Transverse colon (tissue), 4 donors: ENCODE measurements around the gene SLC3A2.
"Not testable (repeated sequence)": the region's sequence is repeated elsewhere in the genome, so short reads cannot be mapped to it uniquely, and the experiment has no call there.

ENCODE experiments used
- EP300 ChIP-seq: sonication (generic); formaldehyde crosslinking; IDR thresholded peaks from one replicate; pipeline ENCODE4 v1.6.1; 2017; ENCODE audit warnings: antibody characterized with exemption, low read depth
- POLR2A ChIP-seq: fragments of 450-650 bp; IDR thresholded peaks from one replicate; pipeline ENCODE4 v1.6.1; 2016; ENCODE audit warnings: antibody characterized with exemption, mild to moderate bottlenecking, moderate library complexity
- POLR2AphosphoS5 ChIP-seq, 3 donors: sonication (generic); formaldehyde crosslinking; IDR thresholded peaks; one replicate each; pipeline ENCODE4 v1.6.1; 2016; ENCODE audit warnings: antibody characterized with exemption in 3 of 3
- TF ChIP-seq, protein P1 (sequence below), 5 experiments: fragments of 200-600 bp in 3 of 5; fragments of 450-650 bp in 2 of 5; sonication (generic) in 3 of 5; IDR thresholded peaks; 1 replicate in 2 of 5; 2 replicates in 3 of 5; pipeline ENCODE4 v1.5.1; 2016 to 2017; ENCODE audit warnings: antibody characterized with exemption in 5 of 5, inconsistent platforms in 3 of 5, mild to moderate bottlenecking in 2 of 5, moderate library complexity in 1 of 5

DNA sequence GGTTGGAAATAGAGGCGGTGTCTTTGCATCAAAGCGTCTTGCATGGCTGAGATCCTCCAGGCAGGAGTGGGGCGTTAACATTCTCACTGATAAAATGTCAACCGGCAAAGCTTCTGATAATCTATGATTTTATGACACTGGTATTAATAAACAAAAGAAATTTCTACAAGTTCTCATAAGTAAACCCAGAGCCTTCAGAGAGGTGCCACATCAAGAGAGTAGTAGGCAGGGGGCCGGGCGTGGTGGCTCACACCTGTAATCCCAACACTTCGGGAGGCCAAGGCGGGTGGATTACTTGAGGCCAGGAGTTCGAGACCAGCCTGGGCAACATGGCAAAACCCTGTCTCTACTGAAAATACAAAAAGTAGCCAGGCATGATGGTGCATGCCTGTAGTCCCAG, 37.8 kb upstream of the SLC3A2 start:
- TF ChIP-seq POLR2A; EP300; POLR2AphosphoS5 (IDR thresholded peaks at IDR 0.05): not testable (repeated sequence)
- TF ChIP-seq, protein P1, sequence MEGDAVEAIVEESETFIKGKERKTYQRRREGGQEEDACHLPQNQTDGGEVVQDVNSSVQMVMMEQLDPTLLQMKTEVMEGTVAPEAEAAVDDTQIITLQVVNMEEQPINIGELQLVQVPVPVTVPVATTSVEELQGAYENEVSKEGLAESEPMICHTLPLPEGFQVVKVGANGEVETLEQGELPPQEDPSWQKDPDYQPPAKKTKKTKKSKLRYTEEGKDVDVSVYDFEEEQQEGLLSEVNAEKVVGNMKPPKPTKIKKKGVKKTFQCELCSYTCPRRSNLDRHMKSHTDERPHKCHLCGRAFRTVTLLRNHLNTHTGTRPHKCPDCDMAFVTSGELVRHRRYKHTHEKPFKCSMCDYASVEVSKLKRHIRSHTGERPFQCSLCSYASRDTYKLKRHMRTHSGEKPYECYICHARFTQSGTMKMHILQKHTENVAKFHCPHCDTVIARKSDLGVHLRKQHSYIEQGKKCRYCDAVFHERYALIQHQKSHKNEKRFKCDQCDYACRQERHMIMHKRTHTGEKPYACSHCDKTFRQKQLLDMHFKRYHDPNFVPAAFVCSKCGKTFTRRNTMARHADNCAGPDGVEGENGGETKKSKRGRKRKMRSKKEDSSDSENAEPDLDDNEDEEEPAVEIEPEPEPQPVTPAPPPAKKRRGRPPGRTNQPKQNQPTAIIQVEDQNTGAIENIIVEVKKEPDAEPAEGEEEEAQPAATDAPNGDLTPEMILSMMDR (IDR thresholded peaks at IDR 0.05): not testable (repeated sequence)
